NCI-H2196 (cell line): ENCODE data around the gene FGF1.
A peak's percentile ranks its signal among the peaks of the same experiment; 100 is the strongest.

Experiments used
- DNase-seq: peaks from one replicate; lab custom pipeline; 2025; ENCODE audit not compliant: unreplicated experiment; lab: John Stamatoyannopoulos, UW

FGF1 gene

DNA sequence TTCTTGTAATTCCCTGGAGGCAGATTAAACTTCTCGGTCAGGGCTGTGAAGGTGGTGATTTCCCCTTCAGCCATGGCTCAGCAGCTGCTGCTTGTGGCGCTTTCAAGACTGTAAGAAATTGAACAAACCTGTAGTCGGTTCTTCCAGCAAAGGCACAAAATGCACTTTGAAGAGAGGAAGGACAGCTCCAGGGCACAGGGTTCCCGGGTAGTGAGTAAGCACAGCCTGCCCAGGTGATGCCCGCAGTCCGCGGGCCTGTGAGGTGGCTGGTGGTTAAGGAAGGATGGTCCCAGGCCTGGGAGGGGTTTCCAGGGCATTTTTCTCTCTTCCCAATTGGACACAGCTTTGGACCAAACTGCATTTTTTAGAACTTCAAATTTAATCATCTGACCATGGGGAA, 71.8 kb downstream of the FGF1 start:
- no peak for DNase-seq

DNA sequence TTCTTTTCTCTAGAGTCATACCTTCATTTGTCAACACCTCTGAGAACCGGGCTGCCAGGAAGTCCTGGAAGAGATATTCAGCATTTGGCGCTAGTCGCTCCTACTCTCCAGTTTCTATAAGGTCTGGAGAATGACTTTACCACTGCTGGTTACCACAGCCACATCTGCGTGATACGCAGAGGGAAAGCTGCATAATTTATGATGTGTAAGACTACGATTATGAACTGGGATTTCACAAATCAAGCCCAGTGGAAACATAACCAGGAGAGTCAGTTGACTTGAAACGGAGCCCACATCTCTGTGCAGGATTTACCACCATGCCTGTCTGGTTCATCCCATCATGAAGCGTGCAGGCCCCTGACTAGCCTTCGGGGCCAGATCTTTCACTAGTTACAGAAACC, 72.6 kb downstream of the FGF1 start:
- DNase-seq = no peak

- no peak for DNase-seq
Observed at GRCh38 chr5:142612494-142613270, 73.2 kb downstream of the FGF1 start.

DNA sequence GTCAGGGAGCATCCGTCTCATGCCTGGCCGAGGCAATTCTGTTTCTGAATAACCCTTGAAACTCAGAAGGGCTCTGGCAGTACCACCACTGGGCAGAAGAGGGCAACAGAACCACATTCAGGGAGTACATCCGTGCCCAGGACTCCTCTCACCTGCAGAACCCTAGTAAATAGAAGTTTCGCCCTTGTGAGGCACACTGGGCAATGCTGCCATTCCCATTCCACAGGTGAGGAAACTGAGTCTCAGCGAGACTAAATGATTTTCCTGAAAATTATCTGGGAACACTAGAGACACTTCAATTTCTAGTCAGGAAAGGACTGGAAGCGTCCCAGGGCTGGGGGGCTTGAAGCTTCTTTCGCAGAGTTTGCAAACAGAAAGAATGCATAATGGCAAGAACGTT, 74.7 kb downstream of the FGF1 start:
- DNase-seq = peak; percentile 42

GRCh38 chr5:142610176-142611001, 75.5 kb downstream of the FGF1 start:
- no peak for DNase-seq

GRCh38 chr5:142609142-142609541, 76.7 kb downstream of the FGF1 start:
- no peak for DNase-seq

DNA sequence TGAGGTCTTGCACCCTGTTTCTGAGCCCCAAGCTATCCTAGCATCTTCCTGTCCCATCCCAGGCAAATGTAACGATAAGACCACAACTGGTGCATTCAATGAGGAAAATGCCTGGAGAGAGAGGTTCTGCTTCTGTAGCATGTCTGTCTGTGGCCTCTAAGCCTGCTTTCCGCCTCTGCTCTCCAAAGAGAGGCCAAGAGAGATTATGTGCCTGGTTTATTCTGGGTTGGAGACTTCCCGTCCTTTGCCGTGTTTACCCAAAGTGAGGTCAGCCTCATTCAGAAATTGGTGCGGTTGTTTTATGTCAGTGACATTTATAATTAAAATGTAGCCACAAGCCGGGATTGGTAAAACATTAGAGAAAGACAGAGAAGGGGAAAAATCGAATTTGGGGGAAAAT, 77.8 kb downstream of the FGF1 start:
- no peak for DNase-seq

- no peak for DNase-seq
Observed at GRCh38 chr5:142605611-142606010, 80.3 kb downstream of the FGF1 start.

DNA sequence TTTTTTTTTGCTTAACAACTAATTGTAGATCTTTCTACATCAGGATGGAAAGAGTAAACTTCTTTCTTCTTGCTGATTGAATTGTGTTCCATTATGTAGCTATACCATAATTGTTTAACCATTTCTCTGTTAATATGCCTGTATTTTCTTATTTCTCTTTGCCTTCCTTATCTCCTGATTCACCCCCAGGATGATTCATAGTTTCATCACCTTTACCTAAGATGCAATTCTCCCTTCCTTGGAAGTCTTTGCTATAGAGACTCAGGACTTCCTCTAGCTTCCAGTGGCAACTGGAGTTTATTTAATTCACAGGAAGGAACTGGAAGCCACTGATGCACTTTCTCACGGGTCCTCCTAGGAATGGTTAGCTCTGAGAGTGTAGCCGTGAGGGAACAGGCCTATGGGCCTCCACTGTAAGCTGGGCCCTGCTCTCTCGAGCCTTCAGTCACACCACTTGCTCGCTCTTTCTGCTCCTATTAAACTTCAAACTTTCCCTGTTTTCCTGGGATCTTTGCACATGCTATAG, 83.1 kb downstream of the FGF1 start:
- no peak for DNase-seq

- no peak for DNase-seq
Observed at GRCh38 chr5:142601432-142601831, 84.5 kb downstream of the FGF1 start.

DNA sequence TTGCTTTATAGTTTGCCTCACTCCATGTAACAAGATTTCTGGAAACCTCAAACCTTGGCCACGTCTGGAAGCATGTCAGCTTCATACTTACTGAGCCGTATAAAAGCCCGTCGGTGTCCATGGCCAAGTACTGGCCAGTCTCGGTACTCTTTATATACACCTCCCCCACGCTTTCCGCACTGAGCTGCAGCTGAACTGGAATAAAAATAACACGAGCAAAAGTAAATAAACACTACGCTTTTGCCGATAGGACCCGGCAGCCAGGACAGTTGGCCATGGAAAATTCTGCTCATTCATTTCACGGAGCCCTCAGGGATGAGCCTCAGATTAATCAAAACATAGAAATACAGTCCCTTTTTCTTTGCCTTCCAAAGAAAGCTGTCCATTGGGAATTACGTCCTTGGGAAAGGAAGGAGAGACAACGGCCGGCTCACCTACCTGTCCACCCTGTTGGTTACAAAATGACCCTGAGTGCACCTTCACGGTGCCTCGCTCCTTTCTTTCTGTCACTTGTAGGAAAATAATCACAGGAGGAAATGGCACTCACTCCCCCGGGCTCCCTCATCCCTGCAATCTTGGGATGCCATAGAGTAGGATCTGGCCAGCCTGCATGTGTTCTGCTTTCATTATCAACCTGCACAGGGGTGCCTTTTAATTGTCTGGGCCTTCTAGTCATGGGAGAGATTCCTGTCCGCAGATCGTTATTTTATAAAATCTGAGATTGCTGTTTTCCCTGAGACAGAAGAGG, 85.1 kb downstream of the FGF1 start:
- DNase-seq = no peak

GRCh38 chr5:142600092-142600491, 85.8 kb downstream of the FGF1 start:
- DNase-seq = no peak

GRCh38 chr5:142598338-142598700, 87.6 kb downstream of the FGF1 start:
- no peak for DNase-seq

DNA sequence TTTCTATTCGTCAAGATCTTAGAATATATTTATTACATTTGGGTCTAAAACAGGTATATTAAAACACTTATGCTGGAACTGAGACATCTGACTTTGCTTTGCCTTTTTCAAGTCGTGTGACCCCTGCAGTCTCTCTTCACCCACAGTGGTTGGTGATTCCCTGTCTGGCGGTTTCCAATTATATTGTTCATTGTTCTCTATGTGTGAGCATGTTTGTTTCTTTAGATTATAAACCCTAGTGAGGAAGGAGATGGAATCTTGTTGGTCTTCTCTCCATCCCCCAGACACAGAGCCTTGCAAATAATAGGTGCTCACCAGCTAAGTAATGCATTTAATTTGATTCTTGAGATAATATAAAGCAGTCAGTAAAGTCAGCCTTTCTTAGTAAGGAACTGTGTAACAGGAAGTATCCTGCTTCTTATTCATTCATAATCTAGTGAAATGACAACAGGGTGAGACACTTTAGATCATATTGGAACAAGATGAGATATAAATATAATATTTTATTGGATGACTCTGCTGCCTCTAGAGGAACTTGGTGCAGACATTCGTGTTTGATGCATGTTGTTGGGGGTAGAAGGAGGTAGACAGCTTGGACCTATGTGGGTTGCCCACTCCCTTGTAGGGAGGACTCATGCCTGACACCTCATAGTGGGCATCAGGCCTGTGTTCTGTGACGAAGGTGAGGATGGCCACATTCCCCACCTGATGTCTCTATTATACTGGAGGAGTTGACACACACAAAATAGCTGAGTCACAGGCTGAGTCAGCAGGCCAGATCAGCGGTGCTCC, 88.1 kb downstream of the FGF1 start:
- DNase-seq = no peak

- no peak for DNase-seq
Observed at GRCh38 chr5:142597025-142597424, 88.9 kb downstream of the FGF1 start.

GRCh38 chr5:142592365-142592764, 93.5 kb downstream of the FGF1 start:
- DNase-seq = no peak

GRCh38 chr5:142590451-142591231, 95.2 kb downstream of the FGF1 start:
- no peak for DNase-seq

DNA sequence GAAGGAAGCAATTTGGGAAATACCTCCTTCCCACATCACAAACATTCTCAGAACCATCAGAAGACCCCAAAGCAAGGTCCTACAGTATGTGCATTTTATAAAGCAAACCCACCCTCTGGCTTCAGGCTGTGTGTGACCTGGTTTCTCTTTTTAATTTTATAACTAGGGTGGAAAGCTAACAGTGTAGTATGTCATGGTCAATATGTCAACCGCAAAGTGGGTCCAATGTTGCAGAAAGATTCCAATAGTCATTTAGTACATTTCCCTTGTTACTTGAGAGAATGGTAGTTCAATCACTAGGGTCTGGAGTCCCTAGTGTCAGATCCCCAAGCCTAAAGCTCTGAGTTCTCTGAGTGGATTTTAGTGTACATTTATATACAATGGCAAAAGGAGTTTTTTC, 96.2 kb downstream of the FGF1 start:
- DNase-seq = no peak

DNA sequence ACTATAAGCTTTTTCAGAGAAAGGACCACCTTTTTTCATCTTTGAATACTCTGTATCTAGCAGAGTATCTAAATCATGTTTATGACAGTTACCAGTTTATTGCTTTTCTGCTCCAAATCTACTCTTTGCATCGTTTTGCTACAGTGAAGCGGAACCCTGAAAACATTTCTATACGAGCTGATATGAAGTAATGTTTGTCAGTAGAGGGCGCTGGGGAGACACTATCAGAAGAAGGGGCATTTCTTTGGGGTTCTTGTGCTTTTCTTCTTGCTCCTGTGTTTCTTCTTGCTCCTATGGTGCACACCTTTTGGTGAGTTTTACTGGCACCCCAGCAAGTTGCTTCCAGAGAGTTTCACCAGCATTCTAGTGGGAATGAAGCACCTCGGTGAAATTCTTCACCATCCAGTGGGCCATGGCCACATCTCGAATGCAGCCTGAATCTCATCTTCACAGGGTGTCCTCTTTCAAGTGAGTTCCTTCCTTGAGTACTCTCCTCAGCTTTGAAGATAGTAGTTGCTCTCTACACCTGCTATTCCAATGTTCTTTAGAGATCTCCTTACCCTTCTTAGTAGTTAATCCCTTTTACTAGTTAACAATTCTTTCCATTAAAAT, 98.4 kb downstream of the FGF1 start:
- DNase-seq = peak; percentile 19

GRCh38 chr5:142586552-142586951, 99.3 kb downstream of the FGF1 start:
- DNase-seq = no peak
